ENCODE data around the gene CNTNAP5.

DNA sequence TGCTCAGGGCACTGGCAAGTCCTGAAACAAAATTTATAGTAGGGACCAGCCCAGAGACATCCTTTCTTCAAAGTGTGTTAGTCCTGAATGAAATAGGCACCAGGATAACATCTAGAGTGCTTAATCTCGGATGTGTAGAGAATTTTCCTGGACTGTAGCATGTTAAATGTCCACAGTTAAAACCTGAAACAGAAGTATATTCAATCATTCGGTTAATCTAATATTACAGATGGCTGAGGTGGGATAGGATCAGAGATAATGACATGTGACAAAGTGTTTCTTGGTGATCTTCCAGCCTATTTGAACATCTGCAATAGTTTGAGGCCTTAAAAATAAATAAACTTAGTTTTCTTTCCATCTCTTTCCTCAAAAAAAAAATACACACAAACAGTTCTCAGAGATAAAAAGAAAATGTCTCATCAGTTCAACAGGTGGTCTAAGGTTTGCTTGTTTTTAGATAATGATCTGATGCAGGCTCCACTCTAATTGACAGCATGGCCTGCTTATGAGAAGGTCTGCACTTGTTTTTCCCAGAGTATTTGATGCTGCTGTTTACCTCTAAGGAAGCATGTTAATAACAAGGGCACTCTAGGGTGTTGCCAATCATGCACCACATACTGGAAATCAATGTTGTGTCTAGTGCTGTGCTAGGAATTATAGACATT lies 25.9 kb downstream of the CNTNAP5 start:
- TF ChIP-seq, protein P1, sequence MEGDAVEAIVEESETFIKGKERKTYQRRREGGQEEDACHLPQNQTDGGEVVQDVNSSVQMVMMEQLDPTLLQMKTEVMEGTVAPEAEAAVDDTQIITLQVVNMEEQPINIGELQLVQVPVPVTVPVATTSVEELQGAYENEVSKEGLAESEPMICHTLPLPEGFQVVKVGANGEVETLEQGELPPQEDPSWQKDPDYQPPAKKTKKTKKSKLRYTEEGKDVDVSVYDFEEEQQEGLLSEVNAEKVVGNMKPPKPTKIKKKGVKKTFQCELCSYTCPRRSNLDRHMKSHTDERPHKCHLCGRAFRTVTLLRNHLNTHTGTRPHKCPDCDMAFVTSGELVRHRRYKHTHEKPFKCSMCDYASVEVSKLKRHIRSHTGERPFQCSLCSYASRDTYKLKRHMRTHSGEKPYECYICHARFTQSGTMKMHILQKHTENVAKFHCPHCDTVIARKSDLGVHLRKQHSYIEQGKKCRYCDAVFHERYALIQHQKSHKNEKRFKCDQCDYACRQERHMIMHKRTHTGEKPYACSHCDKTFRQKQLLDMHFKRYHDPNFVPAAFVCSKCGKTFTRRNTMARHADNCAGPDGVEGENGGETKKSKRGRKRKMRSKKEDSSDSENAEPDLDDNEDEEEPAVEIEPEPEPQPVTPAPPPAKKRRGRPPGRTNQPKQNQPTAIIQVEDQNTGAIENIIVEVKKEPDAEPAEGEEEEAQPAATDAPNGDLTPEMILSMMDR (IDR thresholded peaks at IDR 0.05; ENCODE audit: low read depth, low read length): no peak
- TF ChIP-seq, protein P2, sequence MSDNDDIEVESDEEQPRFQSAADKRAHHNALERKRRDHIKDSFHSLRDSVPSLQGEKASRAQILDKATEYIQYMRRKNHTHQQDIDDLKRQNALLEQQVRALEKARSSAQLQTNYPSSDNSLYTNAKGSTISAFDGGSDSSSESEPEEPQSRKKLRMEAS (IDR thresholded peaks at IDR 0.05; ENCODE audit: low read depth, low read length): no peak
- TF ChIP-seq POLR2A (IDR thresholded peaks at IDR 0.05; ENCODE audit: extremely low read depth, insufficient read length): no peak
